ENCODE measurements around the gene SMARCAL1. TPM values are rescaled to one million over a fixed set of nuclear protein-coding genes. Genes with fewer than 3 reads are reported as not detected.

The SMARCAL1 gene
- total RNA-seq, 1 donor from 2014 or later: 23.6 TPM

DNA sequence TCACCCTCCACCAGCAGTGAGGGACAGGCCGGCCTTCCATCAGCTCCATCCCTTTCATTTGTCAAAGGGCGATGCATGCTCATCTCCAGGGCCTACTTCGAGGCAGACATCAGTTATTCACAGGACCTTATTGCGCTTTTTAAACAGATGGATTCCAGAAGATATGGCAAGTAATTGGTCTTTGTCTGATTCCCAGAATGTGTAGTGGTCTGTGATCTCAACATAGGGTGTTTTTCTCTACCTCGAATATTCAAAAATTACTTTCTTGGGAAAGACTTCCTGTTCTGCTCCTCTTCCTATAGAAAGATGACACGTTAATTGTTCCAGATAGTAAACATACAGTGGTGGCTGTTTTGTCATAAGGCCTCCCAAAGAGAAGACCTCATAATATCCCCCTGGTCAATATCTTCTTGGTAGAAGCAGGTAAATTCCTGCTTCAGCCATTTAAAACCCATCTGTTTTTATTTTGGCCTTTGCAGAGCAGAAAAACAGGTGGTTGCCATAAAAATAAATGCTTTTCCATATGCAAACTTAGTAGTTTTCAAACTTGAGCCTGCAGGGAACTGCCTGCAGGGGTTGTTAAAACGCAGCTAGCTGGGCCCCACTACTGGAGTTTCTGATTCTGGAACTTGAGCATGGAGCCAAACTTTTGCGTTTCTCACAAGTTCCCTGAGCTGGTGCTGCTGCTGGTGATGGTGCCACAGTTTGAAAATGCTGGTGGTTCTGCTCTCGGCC, 8.2 kb downstream of the SMARCAL1 start:
- Mint-ChIP-seq H3K27ac (ENCODE audit: unreplicated experiment) (no peak overlapping the region), H3K36me3 (ENCODE audit: unreplicated experiment) (peaks cover 62% of the 10 kb centered on the region), H3K27me3 (ENCODE audit: unreplicated experiment) (no peaks in the 10 kb centered on the region), H3K9me3 (ENCODE audit: unreplicated experiment) (no peaks in the 10 kb centered on the region), H3K4me1 (ENCODE audit: unreplicated experiment) (no peaks in the 10 kb centered on the region), H3K4me3 (ENCODE audit: unreplicated experiment) (no peak overlapping the region)
- no peak for DNase-seq (ENCODE audit: extremely low spot score, unreplicated experiment)
- TF ChIP-seq, protein P1, sequence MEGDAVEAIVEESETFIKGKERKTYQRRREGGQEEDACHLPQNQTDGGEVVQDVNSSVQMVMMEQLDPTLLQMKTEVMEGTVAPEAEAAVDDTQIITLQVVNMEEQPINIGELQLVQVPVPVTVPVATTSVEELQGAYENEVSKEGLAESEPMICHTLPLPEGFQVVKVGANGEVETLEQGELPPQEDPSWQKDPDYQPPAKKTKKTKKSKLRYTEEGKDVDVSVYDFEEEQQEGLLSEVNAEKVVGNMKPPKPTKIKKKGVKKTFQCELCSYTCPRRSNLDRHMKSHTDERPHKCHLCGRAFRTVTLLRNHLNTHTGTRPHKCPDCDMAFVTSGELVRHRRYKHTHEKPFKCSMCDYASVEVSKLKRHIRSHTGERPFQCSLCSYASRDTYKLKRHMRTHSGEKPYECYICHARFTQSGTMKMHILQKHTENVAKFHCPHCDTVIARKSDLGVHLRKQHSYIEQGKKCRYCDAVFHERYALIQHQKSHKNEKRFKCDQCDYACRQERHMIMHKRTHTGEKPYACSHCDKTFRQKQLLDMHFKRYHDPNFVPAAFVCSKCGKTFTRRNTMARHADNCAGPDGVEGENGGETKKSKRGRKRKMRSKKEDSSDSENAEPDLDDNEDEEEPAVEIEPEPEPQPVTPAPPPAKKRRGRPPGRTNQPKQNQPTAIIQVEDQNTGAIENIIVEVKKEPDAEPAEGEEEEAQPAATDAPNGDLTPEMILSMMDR (IDR thresholded peaks at IDR 0.05): no peak

GRCh38 chr2:216423071-216423470, 10.8 kb downstream of the SMARCAL1 start:
- Mint-ChIP-seq H3K4me3 (ENCODE audit: unreplicated experiment) (no peak overlapping the region), H3K36me3 (ENCODE audit: unreplicated experiment) (peaks cover 57% of the 10 kb centered on the region), H3K27ac (ENCODE audit: unreplicated experiment) (no peak overlapping the region), H3K4me1 (ENCODE audit: unreplicated experiment) (peaks cover 10% of the 10 kb centered on the region), H3K27me3 (ENCODE audit: unreplicated experiment) (no peaks in the 10 kb centered on the region), H3K9me3 (ENCODE audit: unreplicated experiment) (no peaks in the 10 kb centered on the region)
- TF ChIP-seq, protein P1 (IDR thresholded peaks at IDR 0.05): no peak
- DNase-seq (ENCODE audit: extremely low spot score, unreplicated experiment): no peak

DNA sequence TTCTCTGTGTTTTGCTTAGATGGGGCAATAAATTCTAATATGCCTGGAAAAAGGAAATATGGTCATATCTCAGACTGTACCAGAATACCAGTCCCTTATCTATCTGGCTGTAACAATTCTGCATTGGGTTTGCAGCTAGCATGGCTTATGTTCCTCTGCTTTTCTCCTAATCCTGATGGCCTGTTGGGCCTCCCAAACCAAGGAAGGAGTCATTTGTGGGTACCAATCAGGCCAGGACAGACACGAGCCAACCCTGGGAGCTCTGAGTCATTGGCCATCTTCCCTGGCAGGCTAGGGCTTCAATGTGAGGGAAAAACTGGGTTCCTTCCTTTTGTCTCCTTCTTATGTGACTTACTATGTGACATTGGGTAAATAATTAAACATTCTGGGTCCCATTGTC, 12.0 kb downstream of the SMARCAL1 start:
- TF ChIP-seq, protein P1 (IDR thresholded peaks at IDR 0.05): no peak

DNA sequence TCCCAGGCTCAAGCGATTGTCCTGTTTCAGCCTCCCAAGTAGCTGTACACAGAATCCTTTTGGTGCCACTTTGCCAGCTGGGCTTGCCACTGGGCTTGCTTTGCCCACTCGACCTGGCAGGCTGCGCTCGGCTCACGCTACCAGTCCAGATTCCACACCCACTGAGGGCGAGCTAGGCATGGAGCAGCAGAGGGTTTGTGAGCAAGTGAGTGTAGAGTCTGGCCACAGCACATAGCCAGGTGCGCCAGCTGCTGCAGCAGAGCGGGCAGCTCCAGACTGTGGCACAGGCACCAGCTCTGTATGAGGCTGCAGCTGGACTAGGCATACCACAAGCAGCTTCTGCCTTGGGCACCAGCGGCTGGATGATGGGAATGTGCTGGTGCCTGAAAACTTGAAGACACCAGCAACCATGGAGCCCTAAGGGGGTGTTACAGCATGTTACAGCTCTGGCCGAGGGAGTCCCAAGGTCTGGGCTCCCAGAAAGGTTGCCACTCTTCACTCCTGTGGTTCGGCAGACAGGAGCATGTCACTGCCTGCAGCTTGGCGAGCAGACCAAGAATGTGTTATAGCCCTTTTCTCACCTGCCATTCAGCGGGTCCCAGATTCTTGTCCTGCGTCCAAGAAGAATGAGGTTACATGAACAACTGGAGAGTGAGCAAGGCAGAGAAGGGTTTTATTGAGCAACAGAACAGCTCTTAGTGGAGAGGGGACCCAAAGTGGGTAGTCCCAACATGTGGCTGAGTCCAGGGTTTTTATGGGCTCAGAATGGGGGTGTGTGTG, 12.9 kb downstream of the SMARCAL1 start:
- no peak for DNase-seq (ENCODE audit: extremely low spot score, unreplicated experiment)
- Mint-ChIP-seq H3K9me3 (ENCODE audit: unreplicated experiment) (no peaks in the 10 kb centered on the region), H3K4me3 (ENCODE audit: unreplicated experiment) (no peak overlapping the region), H3K4me1 (ENCODE audit: unreplicated experiment) (peaks cover 10% of the 10 kb centered on the region), H3K27me3 (ENCODE audit: unreplicated experiment) (no peaks in the 10 kb centered on the region), H3K27ac (ENCODE audit: unreplicated experiment) (no peak overlapping the region), H3K36me3 (ENCODE audit: unreplicated experiment) (peaks cover 58% of the 10 kb centered on the region)
- TF ChIP-seq, protein P1 (IDR thresholded peaks at IDR 0.05): no peak

More for the DNA sequence above, 12.0 kb downstream of the SMARCAL1 start:
- no peak for DNase-seq (ENCODE audit: extremely low spot score, unreplicated experiment)
- Mint-ChIP-seq H3K4me3 (ENCODE audit: unreplicated experiment) (no peak overlapping the region), H3K27ac (ENCODE audit: unreplicated experiment) (no peak overlapping the region), H3K9me3 (ENCODE audit: unreplicated experiment) (no peaks in the 10 kb centered on the region), H3K4me1 (ENCODE audit: unreplicated experiment) (peaks cover 10% of the 10 kb centered on the region), H3K36me3 (ENCODE audit: unreplicated experiment) (peaks cover 57% of the 10 kb centered on the region), H3K27me3 (ENCODE audit: unreplicated experiment) (no peaks in the 10 kb centered on the region)

GRCh38 chr2:216426166-216426777, 14.0 kb downstream of the SMARCAL1 start:
- Mint-ChIP-seq H3K27ac (ENCODE audit: unreplicated experiment) (peak overlapping the region; percentile 61), H3K4me3 (ENCODE audit: unreplicated experiment) (no peak overlapping the region), H3K36me3 (ENCODE audit: unreplicated experiment) (peaks cover 59% of the 10 kb centered on the region), H3K4me1 (ENCODE audit: unreplicated experiment) (peaks cover 10% of the 10 kb centered on the region), H3K27me3 (ENCODE audit: unreplicated experiment) (no peaks in the 10 kb centered on the region), H3K9me3 (ENCODE audit: unreplicated experiment) (no peaks in the 10 kb centered on the region)
- DNase-seq (ENCODE audit: extremely low spot score, unreplicated experiment): no peak
- TF ChIP-seq, protein P1 (IDR thresholded peaks at IDR 0.05): no peak

All from osteocyte (in vitro differentiated cells).